GM12865 (cell line): ENCODE results near the gene SLC26A5.
A peak's percentile ranks its signal among the peaks of the same experiment; 100 is the strongest.

Experiments
- DNase-seq: peaks from one replicate; pipeline ENCODE4 v3.0.0; 2010; ENCODE audit warnings: low read depth
- H3K4me3 ChIP-seq: 2 replicates; pipeline ENCODE4 v1.5.1; 2011; ENCODE audit warnings: mild to moderate bottlenecking, low read depth, low read length, control low read depth
- CTCF ChIP-seq: IDR thresholded peaks from 2 replicates; pipeline ENCODE4 v1.5.1; 2011; ENCODE audit warnings: low read length, control low read depth, low read depth, inconsistent platforms; ENCODE audit not compliant: insufficient read depth; ENCODE audit errors: missing control alignments

Gene SLC26A5

DNA sequence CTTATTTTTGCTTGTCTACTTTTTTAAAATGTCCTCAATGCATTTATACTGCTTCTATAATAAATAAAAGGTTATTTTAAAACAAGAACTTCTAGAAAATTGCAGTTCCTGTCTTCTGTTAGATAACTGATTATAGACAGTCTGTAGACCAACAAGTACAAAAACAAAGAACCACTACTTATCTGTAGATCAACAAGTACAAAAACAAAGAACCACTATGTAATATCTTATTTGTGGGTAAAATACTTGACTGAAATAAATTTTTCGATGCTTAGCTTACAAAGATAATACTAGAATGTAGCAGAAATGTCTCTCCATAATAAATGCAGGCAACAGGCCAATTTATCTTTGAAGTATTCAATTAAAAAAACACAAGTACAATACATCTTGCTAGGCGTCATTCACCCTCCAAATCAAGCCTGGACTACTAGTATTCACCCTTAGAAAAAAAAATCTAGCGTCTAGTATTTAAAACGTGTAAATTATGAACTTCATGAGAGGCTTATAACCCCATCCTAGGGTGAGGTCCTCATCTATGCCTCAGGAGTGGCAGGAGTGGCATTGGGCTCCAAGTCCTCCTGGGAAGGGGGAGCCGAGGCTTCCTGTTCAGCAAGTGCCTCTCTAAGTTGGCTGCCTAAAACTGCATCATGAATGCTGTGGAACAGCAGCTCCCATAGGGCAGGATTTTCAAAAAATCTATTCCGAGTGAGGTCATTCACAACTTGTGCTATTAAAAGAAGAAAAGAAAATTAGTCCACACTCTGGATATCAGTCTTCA is 72.0 kb downstream of the SLC26A5 start:
- TF ChIP-seq CTCF, result no peak
- no peak for DNase-seq
- H3K4me3 ChIP-seq, result no peak overlapping the region

GRCh38 chr7:103369432-103369831 is 76.6 kb downstream of the SLC26A5 start:
- TF ChIP-seq CTCF, result no peak
- H3K4me3 ChIP-seq, result no peak overlapping the region
- DNase-seq, result no peak

- peak overlapping the region; percentile 80 for H3K4me3 ChIP-seq
- peak; percentile 3 for DNase-seq
Measured at GRCh38 chr7:103349805-103350204, 96.2 kb downstream of the SLC26A5 start.

GRCh38 chr7:103348959-103349358 is 97.0 kb downstream of the SLC26A5 start:
- peak overlapping the region; percentile 80 for H3K4me3 ChIP-seq
- no peak for DNase-seq
- TF ChIP-seq CTCF, result no peak

More at GRCh38 chr7:103349805-103350204, 96.2 kb downstream of the SLC26A5 start:
- no peak for TF ChIP-seq CTCF

DNA sequence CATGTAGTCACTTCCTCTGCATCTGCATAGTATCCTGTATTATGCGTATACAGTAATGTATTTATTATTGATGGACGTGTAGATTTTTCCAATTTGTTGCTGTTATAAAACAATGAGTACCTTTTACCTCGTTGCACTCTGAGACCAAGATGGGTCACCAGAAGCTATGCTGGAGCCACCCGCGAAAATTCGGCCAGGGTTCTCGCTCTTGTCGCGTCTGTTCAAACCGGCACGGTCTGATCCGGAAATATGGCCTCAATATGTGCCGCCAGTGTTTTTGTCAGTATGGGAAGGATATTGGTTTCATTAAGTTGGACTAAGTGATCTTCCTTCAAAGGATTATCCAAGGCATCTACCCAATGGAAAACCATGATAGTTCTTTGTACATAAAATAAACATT is 97.6 kb downstream of the SLC26A5 start:
- peak overlapping the region; percentile 80 for H3K4me3 ChIP-seq
- peak; percentile 3 for DNase-seq
- TF ChIP-seq CTCF, result no peak

DNA sequence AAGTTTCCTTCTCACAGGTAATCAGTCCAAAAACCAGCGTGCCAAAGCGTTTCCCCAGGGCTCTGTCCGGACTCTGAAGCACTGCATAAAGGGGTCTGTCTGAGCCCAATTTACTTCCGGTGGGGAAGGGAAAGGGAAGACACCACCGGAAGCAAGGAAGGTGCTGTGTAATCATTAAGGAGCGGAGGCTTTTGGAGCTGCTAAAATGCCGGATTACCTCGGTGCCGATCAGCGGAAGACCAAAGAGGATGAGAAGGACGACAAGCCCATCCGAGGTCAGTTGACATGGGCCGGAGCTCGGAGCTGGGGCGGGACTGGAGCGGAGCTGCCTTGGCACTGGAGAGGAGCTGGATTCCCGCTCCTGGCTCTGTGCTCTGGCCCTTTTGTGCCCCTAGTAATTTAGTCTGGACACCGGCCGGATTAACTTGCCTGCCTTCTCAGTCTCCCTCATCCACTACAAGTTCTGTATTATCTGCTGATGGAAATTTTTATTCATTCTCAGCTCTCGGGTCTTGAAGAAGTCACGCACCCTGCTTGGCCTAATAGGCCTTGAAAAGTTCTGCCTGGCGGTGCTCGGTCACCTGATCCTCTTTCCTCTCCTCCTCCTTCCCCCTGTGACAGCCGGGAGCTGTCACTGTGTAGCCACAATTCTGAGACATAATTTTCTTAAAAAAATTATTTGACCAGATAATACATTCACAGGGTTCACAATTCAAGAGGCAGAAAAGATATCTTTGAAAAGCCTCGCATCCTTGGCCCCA is 98.3 kb downstream of the SLC26A5 start, which contains the start of gene PSMC2:
Gene PSMC2, plus strand, starts transcription at position 137 of the 761 bp plus-strand sequence. Its CDS starts 69 bp downstream, at position 206.
- peak within 1 kb of the TSS; percentile 80 for H3K4me3 ChIP-seq
- peak; percentile 93 for DNase-seq
- TF ChIP-seq CTCF, result no peak
